Neuronal stem cell (in vitro differentiated cells): ENCODE results near the gene BABAM2.
A peak's percentile ranks its signal among the peaks of the same experiment; 100 is the strongest.

Experiments used
- DNase-seq: peaks from one replicate; pipeline ENCODE4 v3.0.0-alpha.2; 2013; ENCODE audit warnings: low spot score
- H2AFZ ChIP-seq: one replicate; pipeline ENCODE4 v1.6.1; 2013; ENCODE audit warnings: mild to moderate bottlenecking, low read length, inconsistent platforms
- H2AK5ac ChIP-seq: 2 replicates; pipeline ENCODE4 v1.6.1; 2013; ENCODE audit warnings: low read depth, mild to moderate bottlenecking, inconsistent platforms, low read length, moderate library complexity, mixed read lengths
- H2BK120ac ChIP-seq: 2 replicates; pipeline ENCODE4 v1.6.1; 2013; ENCODE audit warnings: low read depth, mild to moderate bottlenecking, inconsistent platforms, low read length, moderate library complexity, mixed read lengths
- H2BK12ac ChIP-seq: one replicate; pipeline ENCODE4 v1.6.1; 2013; ENCODE audit warnings: low read length, inconsistent platforms
- H2BK15ac ChIP-seq: 2 replicates; pipeline ENCODE4 v1.6.1; 2013; ENCODE audit warnings: mild to moderate bottlenecking, low read length, inconsistent platforms, mixed read lengths
- H2BK5ac ChIP-seq: one replicate; pipeline ENCODE4 v1.6.1; 2013; ENCODE audit warnings: inconsistent platforms, mild to moderate bottlenecking, low read length, moderate library complexity
- H3K14ac ChIP-seq: one replicate; pipeline ENCODE4 v1.6.1; 2013; ENCODE audit warnings: low read length, inconsistent platforms
- H3K18ac ChIP-seq: 2 replicates; pipeline ENCODE4 v1.6.1; 2013; ENCODE audit warnings: low read length, inconsistent platforms
- H3K23ac ChIP-seq: 2 replicates; pipeline ENCODE4 v1.6.1; 2013; ENCODE audit warnings: low read depth, mild to moderate bottlenecking, mixed read lengths, low read length, inconsistent platforms; ENCODE audit not compliant: poor library complexity
- H3K27ac ChIP-seq: replicated peaks from 3 replicates; pipeline ENCODE4 v1.5.1; 2013; ENCODE audit warnings: low read length, inconsistent platforms
- H3K27me3 ChIP-seq, 3 experiments: 2 replicates each; pipeline ENCODE4 v1.6.1; 2013; ENCODE audit warnings: low read length in 3 of 3, mild to moderate bottlenecking in 2 of 3, inconsistent platforms in 1 of 3, low read depth in 1 of 3, mixed read lengths in 1 of 3, moderate library complexity in 1 of 3; ENCODE audit not compliant: control insufficient read depth in 3 of 3, insufficient read depth in 3 of 3
- H3K36me3 ChIP-seq, 2 donors: replicated peaks in 1 of 2; 2 replicates each; pipeline ENCODE4 v1.6.1; 2013; ENCODE audit warnings: low read length in 2 of 2; ENCODE audit not compliant: control insufficient read depth in 2 of 2, insufficient read depth in 2 of 2
- H3K4ac ChIP-seq: 2 replicates; pipeline ENCODE4 v1.6.1; 2013; ENCODE audit warnings: inconsistent platforms, mild to moderate bottlenecking, low read length, moderate library complexity
- H3K4me1 ChIP-seq, 2 donors: 1 replicate in 1 of 2; 2 replicates in 1 of 2; pipeline ENCODE4 v1.6.1; 2013; ENCODE audit warnings: low read length in 2 of 2, low read depth in 1 of 2; ENCODE audit not compliant: control insufficient read depth in 2 of 2, insufficient read depth in 1 of 2
- H3K4me2 ChIP-seq: one replicate; pipeline ENCODE4 v1.6.1; 2013; ENCODE audit warnings: mild to moderate bottlenecking, low read length, inconsistent platforms; ENCODE audit not compliant: insufficient read depth, poor library complexity, severe bottlenecking
- H3K4me3 ChIP-seq, 2 donors: 2 replicates each; pipeline ENCODE4 v1.5.1; 2013; ENCODE audit warnings: low read length in 2 of 2, mild to moderate bottlenecking in 2 of 2, inconsistent platforms in 1 of 2, moderate library complexity in 1 of 2
- H3K79me1 ChIP-seq: one replicate; pipeline ENCODE4 v1.6.1; 2013; ENCODE audit warnings: low read depth, mild to moderate bottlenecking, inconsistent platforms, low read length, moderate library complexity
- H3K9ac ChIP-seq: one replicate; pipeline ENCODE4 v1.6.1; 2013; ENCODE audit warnings: mild to moderate bottlenecking, low read depth, low read length, inconsistent platforms; ENCODE audit not compliant: poor library complexity
- H3K9me3 ChIP-seq, 2 donors: replicated peaks in 1 of 2; 2 replicates each; pipeline versions ENCODE3 to v1.6.1; 2013; ENCODE audit warnings: low read length in 2 of 2, mild to moderate bottlenecking in 2 of 2, inconsistent platforms in 1 of 2, low read depth in 1 of 2, mixed read lengths in 1 of 2, moderate library complexity in 1 of 2; ENCODE audit not compliant: control insufficient read depth in 2 of 2, insufficient read depth in 1 of 2
- H4K8ac ChIP-seq: one replicate; pipeline ENCODE4 v1.6.1; 2013; ENCODE audit warnings: low read depth, mild to moderate bottlenecking, inconsistent platforms, low read length, moderate library complexity
- H4K91ac ChIP-seq: one replicate; pipeline ENCODE4 v1.6.1; 2013; ENCODE audit warnings: low read length, low read depth, mild to moderate bottlenecking, inconsistent platforms; ENCODE audit not compliant: poor library complexity
- WGBS, 2 donors: extraction: QIAGEN DNeasy Blood & Tissue Kit; methylation state at CpG; one replicate each; pipeline ENCODE4 v1.1.7; 2013; ENCODE audit warnings: missing lambda C conversion rate in 2 of 2, mixed read lengths in 1 of 2; ENCODE audit not compliant: insufficient read length in 2 of 2, insufficient replicate concordance in 1 of 2; ENCODE audit errors: extremely low coverage in 2 of 2; 5-methylcytosine and 5-hydroxymethylcytosine counted together

Gene BABAM2

DNA sequence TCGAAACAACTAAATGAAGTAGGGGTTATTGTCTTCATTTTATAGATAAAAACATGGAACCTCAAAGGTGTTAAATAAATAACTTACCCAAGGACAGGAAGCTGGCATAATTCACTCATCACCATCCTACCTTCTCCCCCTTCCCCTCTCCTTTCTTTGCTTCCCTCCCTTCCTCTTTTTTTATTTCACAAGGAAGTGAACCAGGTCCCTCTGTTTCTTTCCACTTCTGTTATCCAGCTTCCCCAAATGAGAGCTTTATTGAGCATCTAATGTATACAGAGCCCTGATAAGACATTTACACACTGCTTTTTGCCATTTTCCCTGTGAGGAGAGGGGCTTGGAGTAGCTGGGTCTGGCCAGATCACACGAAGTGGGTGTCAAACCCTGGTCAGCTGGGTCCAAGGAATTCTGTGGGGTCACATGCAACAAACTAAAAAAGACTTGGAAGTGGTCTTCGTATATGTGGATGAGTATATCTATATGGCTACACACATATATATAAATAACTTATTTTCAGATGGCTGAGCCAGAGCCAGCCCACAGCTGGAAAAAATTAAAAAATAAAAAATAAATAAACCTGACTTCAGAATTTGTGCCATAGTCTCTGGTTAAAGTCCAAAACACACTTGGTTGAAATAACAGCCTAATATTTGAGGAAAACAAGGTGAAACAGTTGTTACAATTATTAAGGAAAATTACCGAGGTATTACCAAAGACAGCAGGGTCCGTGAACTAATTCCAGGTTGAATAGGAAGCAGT is 452.8 kb downstream of the BABAM2 start:
- Histone ChIP-seq H3K4me2 (no peak overlapping the region), H4K91ac (no peak overlapping the region), H2BK120ac (no peak overlapping the region), H2AFZ (no peak overlapping the region), H2BK12ac (no peak overlapping the region), H4K8ac (no peak overlapping the region), H3K4me3 (no peak overlapping the region), H3K36me3 (peaks cover 0 to 5% of the 10 kb centered on the region in 2 donors), H3K9me3 (peaks cover 0 to 4% of the 10 kb centered on the region in 2 donors), H3K4ac (no peak overlapping the region), H3K4me1 (peaks cover 21 to 23% of the 10 kb centered on the region in 2 donors), H3K14ac (no peak overlapping the region), H2BK15ac (no peak overlapping the region), H2BK5ac (no peak overlapping the region), H3K9ac (no peak overlapping the region), H3K27ac (no peak overlapping the region), H3K23ac (no peak overlapping the region), H2AK5ac (no peak overlapping the region), H3K27me3 (no peaks in the 10 kb centered on the region), H3K18ac (no peak overlapping the region), H3K79me1 (no peaks in the 10 kb centered on the region)
- DNase-seq: no peak
- WGBS, 2 donors: no CpG with 5 or more reads among the region's 5 CpGs

DNA sequence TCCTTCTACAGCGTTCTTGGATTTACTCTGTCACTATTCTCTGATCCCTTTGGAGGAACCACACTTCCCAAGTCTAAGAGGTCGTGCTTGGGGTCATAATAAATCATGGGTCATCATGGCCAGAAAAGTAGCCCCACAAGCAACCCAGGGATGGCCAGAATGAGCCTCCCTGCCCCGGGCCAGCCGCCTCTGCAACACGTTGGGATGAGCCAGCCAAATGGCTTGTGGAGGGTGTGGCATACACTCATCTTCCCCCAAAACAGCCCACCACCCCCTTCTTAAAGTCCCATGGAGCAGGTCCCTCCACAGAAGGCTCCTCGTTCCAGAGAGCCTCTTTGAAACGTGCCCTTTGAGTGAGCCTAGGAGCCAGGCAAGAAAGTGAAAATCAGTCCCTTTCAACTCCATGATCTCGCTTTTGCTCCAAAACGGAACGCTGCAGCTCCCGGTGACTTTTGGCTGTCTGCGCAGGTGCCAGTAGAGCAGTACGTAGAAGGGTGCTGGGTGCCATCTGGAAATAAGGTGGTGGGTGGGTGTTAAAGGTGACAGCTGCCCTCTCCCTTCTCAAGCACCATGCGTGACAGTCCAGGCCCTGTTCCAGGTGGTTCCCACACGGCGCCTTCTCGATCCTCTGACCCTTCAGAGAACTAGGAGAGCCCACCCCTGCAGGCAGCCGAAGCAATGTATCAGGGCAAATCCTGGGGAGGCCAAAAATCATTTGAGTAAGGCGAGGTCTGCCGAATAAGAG is 453.6 kb downstream of the BABAM2 start:
- peaks cover 0 to 4% of the 10 kb centered on the region in 2 donors for H3K9me3 ChIP-seq
- no peak overlapping the region for H4K91ac ChIP-seq
- H4K8ac ChIP-seq: no peak overlapping the region
- no peak overlapping the region for H3K9ac ChIP-seq
- H3K14ac ChIP-seq: no peak overlapping the region
- H2AK5ac ChIP-seq: peak overlapping the region; percentile 76
- no peaks in the 10 kb centered on the region for H3K79me1 ChIP-seq
- H2BK12ac ChIP-seq: peak overlapping the region; percentile 33
- DNase-seq: no peak
- peak overlapping the region; percentile 4 for H3K18ac ChIP-seq
- no peak overlapping the region for H2BK5ac ChIP-seq
- no peak overlapping the region for H2BK120ac ChIP-seq
- H2BK15ac ChIP-seq: peak overlapping the region; percentile 95
- H3K4me2 ChIP-seq: no peak overlapping the region
- no CpG with 5 or more reads among the region's 20 CpGs for WGBS, 2 donors
- H3K27ac ChIP-seq: no peak overlapping the region
- no peak overlapping the region for H3K23ac ChIP-seq
- H3K4ac ChIP-seq: no peak overlapping the region
- peaks cover 0 to 5% of the 10 kb centered on the region in 2 donors for H3K36me3 ChIP-seq
- no peak overlapping the region for H3K4me3 ChIP-seq
- H3K27me3 ChIP-seq: no peaks in the 10 kb centered on the region
- peaks cover 14 to 16% of the 10 kb centered on the region in 2 donors for H3K4me1 ChIP-seq
- H2AFZ ChIP-seq: no peak overlapping the region

DNA sequence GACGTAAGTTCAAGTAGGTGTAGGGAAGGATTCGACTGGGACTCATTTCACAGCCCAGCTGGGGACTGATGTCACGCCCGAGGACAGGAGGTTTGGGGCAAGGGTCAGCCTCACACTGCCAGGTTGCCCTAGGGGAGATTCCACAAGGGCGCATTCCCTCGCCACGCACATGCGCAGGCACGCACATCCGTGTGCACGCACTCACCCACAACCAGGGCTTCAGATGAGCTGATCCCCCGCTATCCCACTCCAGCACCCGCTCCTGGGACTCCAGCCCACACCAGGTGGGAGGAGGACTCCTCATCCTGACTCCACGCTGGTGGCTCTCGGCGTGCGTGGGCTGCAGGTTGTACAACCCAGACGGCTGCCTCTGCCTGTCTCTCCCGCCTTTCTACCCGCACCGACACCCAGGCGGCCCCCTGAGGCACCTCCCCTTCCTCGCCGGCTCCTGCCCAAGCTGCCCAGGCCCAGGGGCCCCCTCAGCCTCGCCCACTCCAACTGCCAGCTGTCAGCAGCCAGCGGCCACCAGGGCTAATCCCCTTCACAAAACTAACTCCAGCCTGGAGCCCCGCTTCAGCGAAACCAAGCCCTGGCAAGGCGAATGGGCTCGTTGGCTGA is 454.3 kb downstream of the BABAM2 start:
- Histone ChIP-seq H3K4me2 (no peak overlapping the region), H2AK5ac (peak overlapping the region; percentile 76), H3K79me1 (no peaks in the 10 kb centered on the region), H3K4ac (no peak overlapping the region), H3K23ac (no peak overlapping the region), H2BK12ac (peak overlapping the region; percentile 33), H2BK5ac (no peak overlapping the region), H3K4me3 (no peak overlapping the region), H3K18ac (peak overlapping the region; percentile 4), H3K9me3 (no peaks in the 10 kb centered on the region), H2BK15ac (peak overlapping the region; percentile 95), H3K27ac (no peak overlapping the region), H3K36me3 (no peaks in the 10 kb centered on the region), H3K9ac (peak overlapping the region; percentile 45), H2BK120ac (no peak overlapping the region), H4K8ac (no peak overlapping the region), H3K14ac (no peak overlapping the region), H3K4me1 (peaks cover 10 to 12% of the 10 kb centered on the region in 2 donors), H2AFZ (no peak overlapping the region), H3K27me3 (no peaks in the 10 kb centered on the region), H4K91ac (no peak overlapping the region)
- DNase-seq: no peak
- no CpG with 5 or more reads among the region's 30 CpGs for WGBS, 2 donors

DNA sequence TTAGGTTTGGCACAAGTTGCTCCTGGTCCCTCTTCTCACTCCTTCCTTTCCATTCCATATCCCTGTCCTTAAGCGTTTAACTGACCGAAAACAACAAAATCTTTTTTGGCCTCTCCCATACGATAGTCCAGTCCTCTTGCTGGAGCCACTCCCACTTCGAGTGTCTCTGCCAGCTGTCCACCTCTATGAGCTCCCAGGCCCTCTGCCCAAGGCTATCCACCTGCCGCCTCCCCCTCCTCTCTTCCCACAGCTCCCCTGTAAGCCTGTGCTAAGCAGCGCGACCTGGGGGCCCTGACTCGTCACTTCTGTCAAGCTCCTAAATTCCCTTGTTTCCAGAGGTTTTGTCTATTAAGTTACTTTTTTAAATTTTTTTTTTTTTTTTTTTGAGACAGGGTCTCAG is 455.1 kb downstream of the BABAM2 start:
- Histone ChIP-seq H3K9me3 (no peaks in the 10 kb centered on the region), H2BK15ac (peak overlapping the region; percentile 35), H3K4me3 (no peak overlapping the region), H3K27ac (no peak overlapping the region), H3K14ac (no peak overlapping the region), H2AFZ (no peak overlapping the region), H2BK12ac (no peak overlapping the region), H3K4ac (no peak overlapping the region), H3K4me1 (peaks cover 10 to 12% of the 10 kb centered on the region in 2 donors), H3K9ac (no peak overlapping the region), H2BK120ac (no peak overlapping the region), H3K23ac (no peak overlapping the region), H4K91ac (no peak overlapping the region), H2BK5ac (no peak overlapping the region), H2AK5ac (peak overlapping the region; percentile 14), H3K4me2 (no peak overlapping the region), H3K18ac (no peak overlapping the region), H3K79me1 (no peaks in the 10 kb centered on the region), H4K8ac (no peak overlapping the region), H3K36me3 (no peaks in the 10 kb centered on the region), H3K27me3 (no peaks in the 10 kb centered on the region)
- WGBS, 2 donors: no CpG with 5 or more reads among the region's 8 CpGs
- no peak for DNase-seq
